Colon (tissue), 2 donors: ENCODE data around the gene MORC2.

Source experiments
- FAIRE-seq: peaks from 2 replicates; lab custom pipeline; 2012; peaks lifted over from hg19 to GRCh38; lab: Jason Lieb, UNC
- donor health status: control.
- donor health status: control.

The MORC2 gene

DNA sequence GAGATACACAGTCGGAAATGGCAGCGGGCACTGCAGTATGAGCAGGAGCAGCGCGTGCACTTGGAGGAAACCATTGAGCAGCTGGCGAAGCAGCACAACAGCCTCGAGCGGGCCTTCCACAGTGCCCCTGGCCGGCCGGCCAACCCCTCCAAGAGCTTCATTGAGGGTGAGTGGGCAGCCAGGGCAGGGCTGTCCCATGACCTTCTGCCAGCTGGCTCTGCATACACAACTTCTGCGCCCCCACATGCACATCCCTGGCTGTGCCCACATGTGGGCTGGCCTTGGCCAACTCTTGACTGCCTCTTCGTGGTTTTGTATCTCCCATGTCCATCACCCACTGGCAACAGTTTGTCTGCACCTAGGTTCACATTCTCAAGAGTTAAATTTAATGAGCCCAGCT lies 81.1 kb downstream of the MORC2 start:
- no peak for FAIRE-seq

DNA sequence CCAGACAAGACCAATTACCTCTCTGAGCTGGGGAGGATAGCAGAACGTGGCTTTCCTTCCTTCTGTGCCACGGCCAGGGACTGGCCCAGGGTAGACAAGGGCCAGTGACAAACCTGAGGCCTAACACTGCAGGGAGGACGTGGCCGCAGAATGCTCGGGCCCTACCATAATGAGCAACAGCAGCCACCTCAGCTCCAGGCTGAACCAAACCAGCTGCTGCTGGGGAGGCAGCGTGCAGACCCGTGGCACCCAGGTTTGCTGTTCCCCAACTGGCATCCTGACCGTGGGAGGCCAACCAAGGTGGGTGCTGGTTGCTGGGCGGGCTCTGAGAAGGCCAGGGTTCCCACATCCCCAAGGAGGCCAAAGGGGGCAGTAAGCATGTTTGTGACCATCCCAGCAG lies 83.0 kb downstream of the MORC2 start:
- FAIRE-seq: no peak

GRCh38 chr22:30885001-30885366 lies 83.6 kb downstream of the MORC2 start:
- no peak for FAIRE-seq

DNA sequence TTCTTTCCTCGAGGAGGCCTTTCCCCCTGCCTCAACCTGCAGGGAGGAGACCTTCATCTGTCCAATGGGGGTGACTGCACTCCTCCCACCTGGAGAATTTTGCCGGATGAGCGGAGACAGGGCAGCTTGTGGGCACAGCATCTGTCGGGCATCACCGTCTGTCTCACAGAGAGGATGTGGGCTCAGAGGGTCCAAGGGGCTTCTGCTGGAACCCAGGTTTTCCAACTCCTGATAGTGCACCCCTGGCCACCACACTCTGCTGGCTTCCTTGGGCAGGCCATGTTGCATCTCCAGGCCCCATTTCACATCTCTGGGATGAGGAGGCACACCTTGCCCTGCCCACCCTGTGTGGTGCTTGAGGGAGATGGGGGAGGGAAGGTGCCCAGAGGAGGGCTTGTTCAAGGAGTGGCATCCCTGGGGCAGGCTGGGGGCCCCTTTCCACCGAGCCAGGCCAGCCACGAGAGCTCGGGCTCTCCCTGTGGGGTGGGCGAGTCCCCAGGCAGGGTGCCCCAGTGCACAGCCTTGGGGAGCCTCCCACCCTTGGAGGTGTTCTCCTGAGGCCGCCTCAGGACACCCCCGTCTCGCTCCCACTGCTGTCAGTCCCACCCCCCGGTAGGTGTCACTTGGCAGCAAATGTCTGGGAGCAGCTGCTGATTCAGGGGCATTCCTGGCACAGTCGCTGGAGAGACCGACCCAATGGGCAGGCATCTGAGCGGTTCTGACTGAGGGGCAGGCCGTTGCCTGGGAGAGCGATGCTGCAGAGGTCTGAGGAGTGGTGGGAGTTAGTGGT lies 84.2 kb downstream of the MORC2 start:
- no peak for FAIRE-seq

DNA sequence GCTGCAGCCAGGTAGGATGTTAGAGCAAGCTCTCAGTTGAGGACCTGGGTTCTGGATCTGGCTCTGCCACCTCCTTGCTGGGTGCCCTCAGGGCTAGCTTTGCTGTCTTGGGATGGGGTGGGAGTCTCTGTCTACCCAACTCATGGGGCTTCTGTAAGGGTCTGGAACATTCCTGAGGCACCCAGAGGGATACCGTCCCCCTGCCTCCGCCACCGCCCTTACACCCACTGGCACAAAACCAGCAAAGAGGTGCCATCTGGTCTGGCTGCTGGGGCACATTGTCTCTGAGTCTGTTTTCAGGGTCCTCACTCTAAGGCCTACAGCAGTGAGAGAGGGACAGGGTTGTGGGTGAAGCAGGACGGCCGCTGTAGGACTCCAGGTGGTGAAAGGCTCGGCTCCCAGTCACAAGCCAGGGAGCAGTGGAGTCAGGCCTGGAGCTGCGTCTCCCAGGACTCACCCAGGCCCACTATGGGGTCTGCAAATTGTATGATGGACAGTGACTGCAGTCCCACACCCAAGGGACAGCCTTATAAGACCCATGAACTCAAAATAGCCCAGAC lies 84.9 kb downstream of the MORC2 start:
- no peak for FAIRE-seq

- no peak for FAIRE-seq
Observed at GRCh38 chr22:30882974-30883533, 85.5 kb downstream of the MORC2 start.

DNA sequence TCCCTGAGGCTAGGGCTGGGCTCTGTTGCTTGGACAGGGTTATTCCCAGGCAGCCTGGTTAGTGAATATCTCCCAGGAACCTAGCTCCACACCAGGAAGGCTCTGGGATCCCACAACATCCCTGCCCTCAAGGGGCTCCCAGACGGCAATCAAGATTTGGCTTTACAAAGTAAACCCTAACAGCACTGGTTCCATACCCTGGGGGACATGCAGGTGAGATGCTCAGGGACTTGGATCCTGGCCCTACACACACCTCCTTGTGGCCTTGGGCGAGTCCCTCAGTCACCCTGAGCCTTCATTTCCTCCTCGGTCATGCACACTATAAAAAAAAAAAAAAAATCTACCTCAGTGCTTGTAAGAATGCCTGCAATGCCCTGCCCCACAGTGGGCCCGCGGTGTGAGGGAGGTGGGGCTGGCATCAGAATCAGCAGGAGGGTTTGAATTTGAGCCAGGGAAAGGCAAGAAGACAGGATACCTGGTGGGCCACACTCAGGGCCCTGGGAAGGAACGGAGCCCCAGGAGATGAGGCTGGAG lies 86.3 kb downstream of the MORC2 start:
- FAIRE-seq: no peak

DNA sequence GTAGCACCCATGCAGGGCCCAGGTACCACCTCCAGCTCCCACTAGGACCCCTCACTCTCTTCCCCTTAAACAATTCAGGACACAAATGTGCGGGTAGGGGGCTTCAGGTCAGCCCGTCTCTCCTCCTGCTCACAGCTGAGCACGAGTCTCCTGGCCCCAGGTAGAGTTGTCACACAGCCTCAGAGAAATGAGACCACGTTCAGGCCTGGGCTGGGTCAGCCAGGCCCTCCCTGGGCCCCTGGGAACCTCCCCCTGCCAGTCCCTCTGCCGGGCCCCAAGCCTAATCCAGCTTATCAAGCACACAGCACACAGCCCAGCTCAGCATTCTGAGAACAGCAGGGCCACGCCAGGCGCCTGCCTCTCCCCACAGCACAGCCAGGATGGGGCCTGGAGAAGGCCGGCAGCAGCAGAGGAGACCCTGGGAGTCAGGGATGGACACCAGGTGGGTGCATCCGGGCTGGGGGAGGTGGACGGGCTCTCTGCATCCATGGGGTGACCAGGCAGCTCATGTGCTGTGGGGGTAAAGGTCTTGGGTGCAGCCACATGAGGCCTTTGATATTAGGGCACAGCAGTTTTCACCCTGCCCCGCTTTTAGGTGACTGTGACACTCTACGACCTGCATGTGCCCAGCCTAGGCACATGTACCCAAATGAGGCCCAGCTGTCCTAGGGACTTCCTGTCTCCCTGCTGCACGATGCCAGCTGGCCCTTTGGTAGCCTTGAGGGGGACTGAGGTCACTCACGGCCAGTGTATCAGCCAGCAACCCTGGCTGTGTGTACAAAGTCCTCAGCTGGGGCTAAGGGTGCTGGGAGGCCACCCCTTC lies 87.0 kb downstream of the MORC2 start:
- no peak for FAIRE-seq

GRCh38 chr22:30880847-30881246 lies 87.7 kb downstream of the MORC2 start:
- no peak for FAIRE-seq

- no peak for FAIRE-seq
Observed at GRCh38 chr22:30880181-30880601, 88.4 kb downstream of the MORC2 start.

- no peak for FAIRE-seq
Observed at GRCh38 chr22:30879415-30879797, 89.2 kb downstream of the MORC2 start.

DNA sequence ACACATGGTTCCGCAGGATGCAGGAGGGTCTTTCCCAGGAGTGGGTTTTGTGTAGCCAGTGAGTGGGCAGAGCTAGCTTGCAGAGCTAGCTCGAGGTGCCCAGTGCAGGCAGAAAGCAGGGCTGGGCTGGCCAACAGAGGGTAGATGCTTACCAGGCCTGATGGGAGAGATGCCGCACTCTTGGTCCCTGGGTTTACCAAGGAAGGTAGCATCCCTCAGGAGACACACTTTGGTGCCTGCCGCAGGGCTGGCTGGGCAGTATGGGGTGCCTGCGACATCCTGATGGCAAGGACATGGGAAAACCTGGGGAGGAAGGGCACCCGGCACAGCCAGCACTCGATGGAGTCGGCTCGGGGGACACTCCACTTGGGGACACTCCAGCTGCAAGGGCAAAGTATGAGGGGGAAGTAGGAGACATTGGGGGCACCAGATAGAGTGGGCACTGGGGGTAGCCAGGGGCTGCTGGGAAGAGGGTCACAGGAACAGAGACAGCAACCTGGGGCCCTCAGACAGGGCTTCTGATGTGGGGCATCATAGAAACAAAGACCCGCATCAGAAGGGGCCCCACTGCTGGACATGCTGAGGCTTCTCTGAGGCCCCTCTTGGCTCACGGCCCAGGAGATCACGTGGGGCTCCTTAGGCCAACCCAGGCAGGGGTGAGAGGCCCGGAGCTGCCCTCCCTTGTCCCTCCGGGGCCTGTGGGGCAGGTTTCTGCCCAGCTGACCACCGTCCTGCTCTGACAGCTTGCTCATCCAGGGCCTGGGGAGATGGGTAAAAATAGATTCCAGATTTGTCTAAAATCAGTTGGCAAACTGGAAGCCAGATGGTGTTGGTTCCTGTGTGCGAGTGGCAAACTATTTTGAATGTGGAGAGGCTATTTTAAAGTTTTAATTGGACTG lies 89.8 kb downstream of the MORC2 start:
- FAIRE-seq: no peak

- FAIRE-seq: no peak
Observed at GRCh38 chr22:30877662-30878515, 90.7 kb downstream of the MORC2 start.

GRCh38 chr22:30876915-30877553 lies 91.5 kb downstream of the MORC2 start:
- no peak for FAIRE-seq

GRCh38 chr22:30876221-30876751 lies 92.3 kb downstream of the MORC2 start:
- no peak for FAIRE-seq

DNA sequence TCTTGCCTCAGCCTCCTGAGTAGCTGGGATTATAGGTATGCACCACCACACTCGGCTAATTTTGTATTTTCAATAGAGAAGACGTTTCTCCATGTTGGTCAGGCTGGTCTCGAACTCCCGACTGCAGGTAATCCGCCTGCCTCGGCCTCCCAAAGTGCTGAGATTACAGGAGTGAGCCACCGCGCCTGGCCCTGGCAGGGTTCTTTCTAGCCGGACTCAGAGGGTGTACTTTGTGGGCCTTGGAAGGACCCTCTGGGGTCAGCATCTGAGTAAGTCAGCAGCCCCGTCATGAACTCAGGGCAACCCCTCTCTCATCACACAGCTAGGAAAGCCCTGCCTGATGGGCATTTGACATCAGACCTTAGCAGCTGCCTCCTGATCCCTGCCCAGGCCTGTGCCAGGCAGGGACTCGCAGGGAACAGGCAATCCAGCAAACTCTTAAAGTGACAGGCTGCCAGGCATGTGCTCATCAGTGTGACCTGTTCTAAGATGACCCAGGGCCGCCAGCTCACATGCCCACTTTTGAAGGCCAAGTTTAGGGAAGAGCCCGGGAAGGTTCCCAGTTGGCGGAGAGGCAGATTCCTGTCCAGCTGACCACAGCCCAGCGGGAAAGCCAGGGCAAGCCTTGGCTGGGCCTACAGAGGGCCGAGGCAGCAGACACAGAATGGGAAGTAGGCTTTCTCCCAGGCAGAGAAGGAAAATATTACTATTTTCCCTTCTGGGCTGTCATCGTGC lies 92.9 kb downstream of the MORC2 start:
- no peak for FAIRE-seq
